ENCODE data around the gene GNAO1.
A peak's percentile ranks its signal among the peaks of the same experiment; 100 is the strongest.

GNAO1 gene

DNA sequence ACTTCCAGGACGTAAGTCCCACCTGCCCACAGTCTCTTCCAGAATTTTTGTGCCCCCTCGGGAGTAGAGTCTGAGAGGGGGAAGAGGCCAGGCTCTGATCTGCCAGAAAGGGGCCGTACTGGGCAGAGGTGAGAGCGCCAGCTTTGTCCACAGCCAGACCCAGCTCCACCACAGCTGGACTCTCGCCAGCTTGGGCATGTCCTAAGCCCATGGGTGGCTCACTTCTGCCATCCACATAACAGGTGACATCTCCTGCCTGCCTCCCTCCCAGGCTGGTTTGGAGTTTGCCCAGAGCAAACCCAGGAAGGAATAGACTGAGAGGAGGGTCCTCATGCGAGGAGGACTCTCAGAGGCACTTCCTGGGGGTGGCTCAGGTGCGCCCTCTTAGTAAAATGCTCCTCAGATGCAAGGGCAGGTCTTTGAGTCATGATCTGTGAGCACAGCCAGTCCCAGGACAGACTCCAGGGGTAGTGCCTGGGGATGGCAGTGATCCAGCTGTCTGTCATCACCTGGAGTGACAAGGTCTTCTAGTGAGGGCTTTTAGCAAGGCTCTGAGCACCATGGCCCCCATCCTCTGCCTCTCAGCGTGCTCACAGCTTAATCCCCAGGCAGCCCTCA is 144.9 kb downstream of the GNAO1 start:
- DNase-seq (ENCODE audit: low read depth) = no peak

- no peak for DNase-seq (ENCODE audit: low read depth)
Measured at GRCh38 chr16:56336711-56337110, 145.4 kb downstream of the GNAO1 start.

DNA sequence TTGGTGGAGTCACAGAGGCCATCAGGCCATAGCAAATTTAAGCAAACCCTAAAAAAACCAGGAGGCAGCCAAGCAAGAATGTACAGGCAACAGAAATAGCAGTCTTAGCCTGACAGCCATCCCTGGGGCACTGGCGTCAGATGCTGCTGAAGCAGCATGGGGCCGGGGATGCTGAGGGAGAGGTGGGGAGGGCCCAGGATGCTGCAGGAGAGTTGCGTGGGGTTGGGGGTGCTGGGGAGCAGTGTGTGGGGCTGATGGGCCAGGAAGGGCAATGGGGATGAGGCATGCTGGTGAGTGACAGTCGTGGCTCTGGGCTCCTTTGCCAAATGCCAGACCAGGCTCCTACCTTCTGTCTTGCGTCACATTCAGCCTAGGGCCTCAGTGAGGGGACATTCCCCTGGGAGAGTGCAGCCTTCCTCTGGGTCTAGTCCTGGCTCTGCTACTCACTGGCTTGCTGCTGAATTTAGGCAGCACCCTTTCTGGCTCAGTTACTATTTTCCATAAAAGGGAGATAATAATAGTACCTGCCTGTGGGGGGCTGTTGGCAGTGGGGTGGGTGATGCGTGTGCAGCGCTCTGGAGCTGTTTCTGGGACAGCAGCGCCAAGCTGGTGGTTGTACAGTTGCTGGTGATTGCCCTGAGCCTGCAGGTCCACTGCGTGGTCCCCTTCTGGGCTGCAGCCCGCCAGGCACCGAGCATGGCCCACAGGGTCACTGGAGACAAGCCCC is 146.0 kb downstream of the GNAO1 start:
- DNase-seq (ENCODE audit: low read depth) = no peak

- DNase-seq (ENCODE audit: low read depth) = no peak
Measured at GRCh38 chr16:56337858-56338325, 146.6 kb downstream of the GNAO1 start.

DNA sequence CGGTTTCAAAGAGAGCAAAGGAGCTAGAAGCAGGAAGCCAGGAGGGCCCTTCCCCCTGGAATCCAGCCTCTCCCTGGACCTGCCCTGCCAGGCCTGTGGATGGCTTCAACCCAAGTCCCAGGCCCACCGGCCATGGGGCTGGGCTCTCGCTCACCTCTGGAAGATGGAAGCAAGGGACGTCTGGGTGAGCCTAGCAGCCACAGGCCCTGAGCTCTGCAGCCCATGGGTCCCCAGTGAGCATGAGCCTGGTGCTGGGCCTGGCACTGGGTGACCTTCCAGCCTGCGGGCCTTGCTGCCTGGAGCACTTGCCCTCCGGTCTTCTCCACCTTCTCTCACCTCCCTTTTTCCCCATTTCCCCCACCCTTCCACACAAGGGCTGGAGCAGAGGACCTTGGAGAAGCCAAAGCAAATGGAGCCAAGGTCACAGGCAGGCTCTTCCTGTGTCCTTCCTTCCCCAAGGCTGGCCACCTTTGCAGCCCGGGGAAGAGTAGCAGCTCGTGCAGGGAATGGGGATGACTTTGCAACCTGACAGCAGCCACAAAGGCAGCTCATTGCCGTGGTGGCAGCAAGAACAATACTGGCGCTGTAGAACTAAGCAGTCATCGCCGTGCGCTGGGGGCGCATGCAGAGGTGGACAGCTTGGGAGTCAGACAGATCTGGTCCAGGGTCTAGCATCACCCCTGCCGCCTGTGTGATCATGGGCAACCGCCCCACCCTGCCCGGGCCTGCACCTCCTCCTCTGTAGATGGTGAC is 147.5 kb downstream of the GNAO1 start:
- DNase-seq (ENCODE audit: low read depth) = no peak

- no peak for DNase-seq (ENCODE audit: low read depth)
Measured at GRCh38 chr16:56339431-56340195, 148.3 kb downstream of the GNAO1 start.

DNA sequence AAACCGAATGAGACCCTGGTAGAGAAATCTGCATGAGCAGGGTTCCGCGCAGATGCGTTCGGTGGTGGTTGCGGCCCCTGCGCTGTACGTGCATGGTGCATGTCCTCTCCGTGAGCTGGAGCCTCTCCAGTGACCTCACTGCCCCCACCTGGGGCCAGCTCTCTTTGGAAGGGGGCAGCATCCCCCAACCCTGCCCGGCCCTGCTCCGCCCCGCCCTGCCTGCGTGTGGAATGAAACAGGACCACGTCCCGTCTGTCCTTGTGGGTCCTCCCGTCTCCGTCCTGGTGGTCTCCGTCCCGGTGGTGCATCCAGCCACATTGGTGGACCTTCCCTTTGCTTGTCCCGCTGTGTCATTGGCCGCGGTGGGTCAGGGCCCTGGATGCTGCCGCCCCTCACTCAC is 149.1 kb downstream of the GNAO1 start:
- no peak for DNase-seq (ENCODE audit: low read depth)

GRCh38 chr16:56340864-56341365 is 149.6 kb downstream of the GNAO1 start:
- no peak for DNase-seq (ENCODE audit: low read depth)

GRCh38 chr16:56341656-56342399 is 150.5 kb downstream of the GNAO1 start:
- DNase-seq (ENCODE audit: low read depth) = peak; percentile 15

DNA sequence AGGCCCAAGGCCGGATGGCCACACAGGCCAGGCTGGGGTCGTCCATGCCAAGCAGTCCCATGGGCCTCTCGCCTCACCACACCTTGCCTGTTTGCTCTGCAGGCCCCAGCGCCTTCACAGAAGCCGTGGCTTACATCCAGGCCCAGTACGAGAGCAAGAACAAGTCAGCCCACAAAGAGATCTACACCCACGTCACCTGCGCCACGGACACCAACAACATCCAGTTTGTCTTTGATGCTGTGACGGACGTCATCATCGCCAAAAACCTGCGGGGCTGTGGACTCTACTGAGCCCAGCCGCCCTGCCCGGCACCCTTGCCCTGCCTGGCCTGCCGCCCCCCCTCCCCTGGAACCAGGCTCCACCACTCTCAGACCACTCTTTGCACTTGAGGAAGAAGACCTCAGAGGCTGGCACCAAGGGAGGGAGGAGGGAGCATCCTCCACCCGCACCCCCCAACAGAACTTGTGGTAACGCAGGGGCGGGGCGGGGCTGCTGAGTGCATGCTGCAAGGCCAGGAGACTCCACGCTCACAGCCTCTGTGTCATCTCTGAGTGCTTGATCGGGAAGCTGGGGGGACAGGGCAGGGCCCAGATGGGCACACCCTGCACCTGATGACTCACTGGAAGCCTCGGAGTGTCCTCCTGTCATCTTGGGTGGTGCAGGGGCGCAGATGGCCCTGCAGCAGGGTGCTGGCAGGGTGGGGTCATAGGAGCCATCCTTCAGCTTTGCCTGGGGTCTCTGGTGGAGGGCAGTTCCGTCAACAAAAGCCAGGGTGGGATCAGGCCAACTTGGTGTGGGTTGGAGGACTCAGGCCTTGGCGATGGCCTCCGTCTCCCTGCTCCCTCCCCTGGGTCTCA is 152.6 kb downstream of the GNAO1 start:
- DNase-seq (ENCODE audit: low read depth) = no peak

DNA sequence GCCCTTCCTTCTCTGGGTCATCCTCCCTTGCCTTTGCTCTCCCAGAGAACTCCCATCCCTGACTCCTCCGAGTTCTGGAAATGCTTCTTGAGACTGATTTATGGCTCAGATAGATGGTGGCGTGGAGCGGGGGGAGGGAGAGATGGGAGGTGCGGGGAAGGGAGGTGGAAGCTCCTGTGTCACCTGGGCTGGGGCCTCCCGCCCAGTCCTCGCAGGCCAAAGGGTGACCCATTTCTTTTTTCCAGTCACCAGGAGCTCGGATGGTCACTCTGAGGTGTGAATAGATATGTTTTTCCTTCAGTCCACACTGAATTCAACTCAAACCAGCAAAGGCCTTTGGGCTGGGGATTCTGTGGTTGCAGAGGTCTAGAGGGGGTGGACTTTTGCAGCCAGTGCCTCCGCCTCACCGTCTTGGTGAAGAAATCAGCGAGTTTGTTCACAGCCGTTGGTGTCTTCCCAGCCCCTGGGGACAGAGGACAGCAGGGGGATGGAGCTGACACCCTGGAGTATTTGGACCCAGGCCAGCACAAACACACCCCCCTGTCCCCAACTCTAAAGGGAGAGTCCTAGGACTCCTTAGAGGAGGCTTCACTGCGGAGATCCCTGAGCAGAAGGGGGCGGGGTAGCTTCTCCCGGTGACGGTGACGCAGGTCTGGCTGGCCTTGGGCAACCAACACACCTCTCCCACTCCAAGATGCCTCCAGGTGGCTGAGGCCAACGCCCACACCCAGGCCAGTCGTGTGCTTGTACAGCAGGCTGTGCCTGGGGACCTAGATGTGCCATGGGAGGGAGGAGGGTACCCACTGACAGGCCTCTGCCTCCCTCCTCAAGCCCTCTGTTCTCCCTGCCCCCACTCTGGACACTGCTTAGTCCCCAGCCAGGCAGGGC is 153.5 kb downstream of the GNAO1 start:
- no peak for DNase-seq (ENCODE audit: low read depth)

DNA sequence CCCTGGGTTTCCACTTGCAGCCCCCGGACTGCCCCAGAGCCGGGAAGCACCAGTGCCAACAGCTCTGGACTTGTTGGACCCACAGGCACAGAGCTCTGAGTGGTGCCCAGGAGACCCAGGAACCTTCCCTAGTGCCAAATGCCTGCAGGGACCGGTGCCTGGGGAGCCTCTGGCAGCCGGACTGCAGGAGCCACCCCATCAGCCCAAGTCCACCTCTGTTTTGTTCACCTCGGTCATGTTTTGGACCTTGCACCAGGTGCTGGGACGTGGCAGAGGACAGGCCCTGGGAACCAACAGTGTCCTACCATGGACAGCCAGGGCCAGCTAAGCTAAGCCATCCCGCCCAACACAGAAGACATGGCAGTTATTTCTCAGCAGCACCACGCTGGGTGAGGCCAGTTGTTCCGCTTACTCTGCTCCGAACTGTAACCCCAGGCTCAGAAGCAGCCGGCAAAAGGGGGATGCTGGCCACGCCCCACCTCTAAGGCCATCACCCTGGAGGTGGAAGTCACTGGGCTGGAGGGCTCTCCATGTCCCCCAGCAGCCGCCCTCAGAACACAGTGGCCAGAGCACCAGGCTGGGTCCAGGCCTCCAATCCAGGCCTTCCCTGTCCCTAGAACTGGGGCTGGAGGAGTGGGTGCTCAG is 154.2 kb downstream of the GNAO1 start:
- no peak for DNase-seq (ENCODE audit: low read depth)

DNA sequence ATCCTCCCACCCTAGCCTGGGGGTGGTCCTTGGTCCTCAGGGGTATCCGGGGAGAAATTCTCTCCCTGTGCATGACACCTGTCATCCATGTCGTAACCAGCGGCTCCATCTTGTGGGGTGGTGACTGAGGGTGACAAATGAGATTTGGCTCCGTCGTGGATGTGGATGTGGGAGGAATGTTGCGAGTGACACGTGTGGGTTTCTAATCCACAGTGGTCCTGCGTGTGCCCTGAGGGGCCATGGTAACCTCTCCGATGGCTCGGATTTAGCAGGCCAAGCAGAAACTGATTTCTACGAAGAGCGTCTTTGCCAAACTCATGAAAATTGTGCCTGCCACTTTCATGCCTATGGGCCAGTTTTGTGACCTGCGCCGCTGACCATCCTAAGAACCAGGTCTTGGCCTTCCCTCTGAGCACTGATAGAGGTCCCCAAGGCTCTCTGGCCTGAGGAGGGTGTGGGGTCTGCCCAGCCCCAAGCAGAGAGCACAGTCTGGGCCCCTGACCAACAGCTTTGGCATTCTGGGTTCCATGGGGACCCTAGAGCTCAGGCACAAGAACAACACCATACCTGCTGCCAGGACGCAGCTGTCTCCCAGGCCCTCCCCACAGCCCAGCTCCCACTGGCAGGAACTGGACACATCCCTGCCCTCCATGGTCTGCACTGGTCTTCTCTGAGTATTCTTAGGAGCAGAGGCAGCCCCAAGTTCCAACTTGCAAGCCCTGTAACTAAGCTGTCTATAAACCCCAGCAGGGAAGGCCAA is 155.0 kb downstream of the GNAO1 start:
- no peak for DNase-seq (ENCODE audit: low read depth)

- DNase-seq (ENCODE audit: low read depth) = no peak
Measured at GRCh38 chr16:56347166-56347565, 155.9 kb downstream of the GNAO1 start.

DNA sequence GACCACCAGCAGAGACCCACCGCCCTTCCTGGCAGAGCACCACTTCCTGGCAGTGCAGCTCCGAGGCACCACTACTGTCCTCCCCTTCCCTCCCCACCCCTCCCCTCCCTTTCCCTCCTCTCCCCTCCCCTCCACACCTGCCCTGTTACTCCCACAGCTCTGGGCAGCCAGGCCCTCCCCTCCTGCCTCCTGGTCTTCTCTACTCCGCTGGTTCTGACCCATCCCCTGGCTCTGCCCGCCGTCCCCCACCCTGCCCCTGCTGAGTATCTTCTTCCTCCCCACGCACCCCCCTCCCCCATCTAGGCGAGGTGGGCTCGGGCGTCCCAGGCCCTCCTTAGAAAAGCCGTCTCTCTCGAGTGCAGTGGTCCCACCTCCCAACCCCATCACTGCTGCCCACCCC is 156.4 kb downstream of the GNAO1 start:
- DNase-seq (ENCODE audit: low read depth) = no peak

DNA sequence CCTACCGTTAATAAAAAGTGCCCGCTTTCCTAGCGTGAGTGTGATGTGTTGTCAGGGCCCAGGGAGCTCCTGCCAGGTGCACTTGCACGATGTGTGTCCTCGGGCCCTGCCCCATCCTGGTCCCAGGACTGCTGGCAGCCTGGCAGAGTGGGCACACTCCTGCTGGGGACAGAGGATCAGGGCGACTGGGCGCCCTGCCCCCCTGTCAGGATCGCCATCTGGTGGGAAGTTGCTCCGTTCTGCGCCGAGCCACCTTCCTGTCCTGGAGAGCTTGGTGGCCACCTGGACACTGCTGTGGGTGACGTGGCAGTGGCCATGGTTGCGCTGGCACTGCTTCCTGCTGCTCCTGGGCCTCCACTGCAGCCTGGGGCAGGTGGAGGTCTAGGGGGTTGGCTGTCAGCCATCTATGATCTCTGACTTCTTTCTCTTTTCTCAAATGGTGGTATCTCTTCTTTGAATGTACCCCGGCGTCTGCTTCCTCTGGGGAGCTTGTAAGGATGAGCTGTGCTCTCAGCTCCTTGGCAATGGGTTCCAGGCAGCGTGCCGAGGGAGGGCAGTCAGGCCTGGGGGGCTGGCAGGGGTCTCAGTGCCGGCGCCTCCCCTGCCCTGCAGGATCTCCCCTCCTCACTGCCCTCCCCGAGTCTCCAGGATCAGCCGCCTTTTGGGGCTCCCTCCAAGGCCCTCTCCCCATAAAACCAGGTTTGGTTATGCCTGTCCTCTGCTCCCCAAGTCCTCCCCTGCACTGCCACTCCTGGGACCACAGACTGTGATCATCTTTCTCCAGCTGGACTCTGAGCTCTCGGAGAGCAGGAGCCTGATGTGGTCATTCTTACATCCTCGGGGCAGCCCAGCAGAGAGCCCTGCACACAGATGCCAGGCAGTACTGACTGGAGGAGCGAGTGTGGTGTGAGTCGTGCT is 157.1 kb downstream of the GNAO1 start:
- DNase-seq (ENCODE audit: low read depth) = no peak

DNA sequence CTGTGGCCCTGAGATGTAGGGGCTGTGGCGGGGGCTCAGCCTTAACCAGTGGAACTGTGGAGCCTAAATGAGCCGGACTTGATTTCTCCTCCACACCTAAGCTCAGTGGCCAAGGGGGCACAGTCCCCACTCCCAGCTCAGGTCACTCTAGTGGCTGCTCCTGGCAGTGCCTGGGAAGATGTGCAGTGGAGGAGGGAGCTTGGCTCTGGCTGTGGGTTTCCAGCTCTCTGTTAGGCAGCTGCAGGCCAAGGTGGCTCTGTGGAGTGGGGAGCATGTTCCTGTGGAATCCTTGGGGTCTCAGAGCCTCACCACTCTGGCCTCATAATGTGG is 157.8 kb downstream of the GNAO1 start:
- no peak for DNase-seq (ENCODE audit: low read depth)

Measured in iris pigment epithelial cell (primary cell).